Breast epithelium (tissue), 4 donors: ENCODE measurements around the gene ASCC1. TPM values are rescaled to one million over a fixed set of nuclear protein-coding genes. Genes with fewer than 3 reads are reported as not detected.
A peak's percentile ranks its signal among the peaks of the same experiment; 100 is the strongest.
"Not testable (repeated sequence)": the region's sequence is repeated elsewhere in the genome, so short reads cannot be mapped to it uniquely, and the experiment has no call there.

Experiments used
- DNase-seq, 2 donors: peaks; one replicate each; pipeline ENCODE4 v3.0.0-alpha.2; 2019; ENCODE audit warnings: low spot score in 2 of 2
- H3K27ac ChIP-seq, 2 donors: fragments of 200-600 bp; sonication (generic) in 1 of 2; one replicate each; pipeline ENCODE4 v1.5.1; 2016 to 2019; ENCODE audit warnings: mild to moderate bottlenecking in 1 of 2
- H3K27me3 ChIP-seq, 2 donors: fragments of 200-600 bp; sonication (generic) in 1 of 2; one replicate each; pipeline versions ENCODE4 v1.5.1 to v1.6.0; 2017 to 2019; ENCODE audit warnings: control low read depth in 1 of 2, mild to moderate bottlenecking in 1 of 2
- H3K36me3 ChIP-seq: fragments of 200-600 bp; one replicate; pipeline ENCODE4 v1.5.1; 2019
- H3K4me1 ChIP-seq, 2 donors: fragments of 200-600 bp; sonication (generic); one replicate each; pipeline ENCODE4 v1.5.1; 2016 to 2019; ENCODE audit warnings: control low read depth in 1 of 2
- H3K4me3 ChIP-seq, 3 donors: fragments of 200-600 bp; sonication (generic); 1 replicate in 2 of 3; 2 replicates in 1 of 3; pipeline ENCODE4 v1.5.1; 2016 to 2019; ENCODE audit warnings: mild to moderate bottlenecking in 3 of 3, moderate library complexity in 2 of 3
- H3K9me3 ChIP-seq, 2 donors: fragments of 200-600 bp; sonication (generic) in 1 of 2; one replicate each; pipeline ENCODE4 v1.5.1; 2016 to 2019; ENCODE audit warnings: control low read depth in 1 of 2
- CTCF ChIP-seq, 3 donors: fragments of 450-650 bp; IDR thresholded peaks; one replicate each; pipeline ENCODE4 v1.5.1; 2016 to 2017; ENCODE audit warnings: antibody characterized with exemption in 3 of 3, mild to moderate bottlenecking in 3 of 3, moderate library complexity in 3 of 3
- POLR2A ChIP-seq: fragments of 450-650 bp; IDR thresholded peaks from one replicate; pipeline ENCODE4 v1.6.1; 2016; ENCODE audit warnings: antibody characterized with exemption, mild to moderate bottlenecking, moderate library complexity
- POLR2AphosphoS5 ChIP-seq, 3 donors: sonication (generic); formaldehyde crosslinking; IDR thresholded peaks; one replicate each; pipeline ENCODE4 v1.6.1; 2017; ENCODE audit warnings: antibody characterized with exemption in 3 of 3
- intact Hi-C: fragments of 100-400 bp; cut with DNase I; formaldehyde crosslinking; loops from one replicate; pipeline ENCODE4 v1.15.1; 2023; ENCODE audit warnings: low total_unique reads
- total RNA-seq, 3 donors: library from RNA; depleted of rRNA; stranded (reverse); fragments of >200 nt; gene quantifications; one replicate each; pipeline ENCODE4 v1.1.0, GENCODE V29; 2016

The ASCC1 gene
- total RNA-seq, 3 donors from 2014 or later, result 28.5 to 42.9 (median 29.6) TPM

GRCh38 chr10:72229261-72230251, 13.5 kb upstream of the ASCC1 start:
- no peak overlapping the region for H3K4me3 ChIP-seq
- intact Hi-C loops, result no loop called here
- TF ChIP-seq POLR2A (no peak), POLR2AphosphoS5 (IDR thresholded peaks at IDR 0.05) (peak in 1 of 3 donors; percentile 38), CTCF (IDR thresholded peaks at IDR 0.05) (no peak)
- H3K9me3 ChIP-seq, result no peaks in the 10 kb centered on the region
- no peaks in the 10 kb centered on the region for H3K36me3 ChIP-seq
- no peaks in the 10 kb centered on the region for H3K27me3 ChIP-seq
- no peak for DNase-seq
- H3K27ac ChIP-seq, result peak overlapping the region; percentile 56 to 59
- H3K4me1 ChIP-seq, result no peaks in the 10 kb centered on the region

GRCh38 chr10:72228318-72228751, 12.3 kb upstream of the ASCC1 start:
- H3K4me1 ChIP-seq, result peaks cover 0 to 7% of the 10 kb centered on the region in 2 donors
- H3K36me3 ChIP-seq, result no peaks in the 10 kb centered on the region
- intact Hi-C loops, result no loop called here
- H3K4me3 ChIP-seq, result no peak overlapping the region
- H3K9me3 ChIP-seq, result no peaks in the 10 kb centered on the region
- TF ChIP-seq POLR2AphosphoS5 (IDR thresholded peaks at IDR 0.05), result no peak
- TF ChIP-seq POLR2A, result no peak
- TF ChIP-seq CTCF (IDR thresholded peaks at IDR 0.05), result no peak
- H3K27me3 ChIP-seq, result no peaks in the 10 kb centered on the region
- H3K27ac ChIP-seq, result peak overlapping the region; percentile 32 to 51
- no peak for DNase-seq

GRCh38 chr10:72227826-72228225, 11.8 kb upstream of the ASCC1 start:
- DNase-seq, result no peak
- TF ChIP-seq CTCF (IDR thresholded peaks at IDR 0.05) (no peak), POLR2AphosphoS5 (IDR thresholded peaks at IDR 0.05) (no peak), POLR2A (no peak)
- H3K36me3 ChIP-seq, result no peaks in the 10 kb centered on the region
- no peaks in the 10 kb centered on the region for H3K27me3 ChIP-seq
- peak overlapping the region; percentile 32 to 51 for H3K27ac ChIP-seq
- H3K9me3 ChIP-seq, result no peaks in the 10 kb centered on the region
- H3K4me3 ChIP-seq, result no peak overlapping the region
- H3K4me1 ChIP-seq, result peaks cover 0 to 10% of the 10 kb centered on the region in 2 donors
- intact Hi-C loops, result no loop called here

GRCh38 chr10:72226418-72227027, 10.4 kb upstream of the ASCC1 start:
- Histone ChIP-seq H3K4me1 (peaks cover 0 to 10% of the 10 kb centered on the region in 2 donors), H3K27ac (no peak overlapping the region), H3K36me3 (no peaks in the 10 kb centered on the region), H3K27me3 (no peaks in the 10 kb centered on the region), H3K9me3 (no peaks in the 10 kb centered on the region), H3K4me3 (no peak overlapping the region)
- intact Hi-C loops, result no loop called here
- DNase-seq, result no peak
- no peak for TF ChIP-seq CTCF (IDR thresholded peaks at IDR 0.05)
- no peak for TF ChIP-seq POLR2A
- TF ChIP-seq POLR2AphosphoS5 (IDR thresholded peaks at IDR 0.05), result no peak

- H3K36me3 ChIP-seq, DNase-seq, H3K9me3 ChIP-seq, H3K27me3 ChIP-seq, intact Hi-C loops, H3K4me3 ChIP-seq, H3K4me1 ChIP-seq: not testable (repeated sequence)
- H3K27ac ChIP-seq, result peak overlapping the region; percentile 53 to 78
Observed at GRCh38 chr10:72224191-72224590, 8.1 kb upstream of the ASCC1 start.
